ENCODE measurements around the gene PLEKHH2. TPM values are rescaled to one million over a fixed set of nuclear protein-coding genes. Genes with fewer than 3 reads are reported as not detected.
A peak's percentile ranks its signal among the peaks of the same experiment; 100 is the strongest.

PLEKHH2 gene
- total and polyA plus RNA-seq, 2 experiments from 2014 or later, result 1.1 to 2.2 TPM

DNA sequence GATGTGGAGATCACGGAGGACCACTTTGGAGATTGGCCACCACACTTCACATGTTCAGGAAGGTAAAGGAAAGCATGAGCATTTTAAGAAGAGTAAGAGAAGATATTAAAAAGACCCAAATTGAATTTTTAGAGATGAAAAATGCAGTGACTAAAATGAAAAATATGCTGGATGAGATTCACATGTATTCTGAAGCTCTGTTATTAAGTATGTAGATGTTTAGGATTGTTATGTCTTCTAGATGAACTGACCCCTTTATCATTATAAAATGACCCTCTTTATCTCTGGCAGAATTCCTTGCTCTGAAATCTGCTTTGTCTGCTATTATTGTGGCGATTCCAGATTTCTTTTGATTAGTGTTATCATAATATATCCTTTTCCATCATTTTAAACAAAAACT is 100.8 kb downstream of the PLEKHH2 start:
- Histone ChIP-seq H3K36me3 (ENCODE audit: low read depth) (no peaks in the 10 kb centered on the region), H3F3A (ENCODE audit: insufficient read depth) (peaks cover 22% of the 10 kb centered on the region), H3K79me2 (ENCODE audit: insufficient read depth) (no peaks in the 10 kb centered on the region), H3K27me3 (replicated peaks; ENCODE audit: insufficient read depth) (no peaks in the 10 kb centered on the region), H3K9me2 (ENCODE audit: insufficient read depth) (no peaks in the 10 kb centered on the region), H3K4me1 (ENCODE audit: insufficient read depth) (peaks cover 19% of the 10 kb centered on the region), H3K9ac (no peak overlapping the region), H4K20me1 (ENCODE audit: insufficient read depth) (no peaks in the 10 kb centered on the region), H3K27ac (peak overlapping the region; percentile 66), H3K4me2 (ENCODE audit: unreplicated experiment) (peak overlapping the region; percentile 41), H3K9me3 (ENCODE audit: low read depth) (no peaks in the 10 kb centered on the region), H3K4me3 (no peak overlapping the region), H2AFZ (peak overlapping the region; percentile 64)
- no peak for TF ChIP-seq EZH2phosphoT487 (IDR thresholded peaks at IDR 0.05; ENCODE audit: insufficient read depth, low read depth)
- TF ChIP-seq EZH2 (IDR thresholded peaks at IDR 0.05; ENCODE audit: insufficient read depth, poor library complexity, severe bottlenecking), result no peak
- in situ Hi-C loops (cut with MboI), result no loop called here
- no peak for DNase-seq
- 94 to 96% methylated on average over 2 of the region's 2 CpGs for WGBS, 2 experiments (ENCODE audit: low coverage in 1 of 2, low lambda C conversion rate in 2 of 2, missing lambda C conversion rate in 2 of 2)

DNA sequence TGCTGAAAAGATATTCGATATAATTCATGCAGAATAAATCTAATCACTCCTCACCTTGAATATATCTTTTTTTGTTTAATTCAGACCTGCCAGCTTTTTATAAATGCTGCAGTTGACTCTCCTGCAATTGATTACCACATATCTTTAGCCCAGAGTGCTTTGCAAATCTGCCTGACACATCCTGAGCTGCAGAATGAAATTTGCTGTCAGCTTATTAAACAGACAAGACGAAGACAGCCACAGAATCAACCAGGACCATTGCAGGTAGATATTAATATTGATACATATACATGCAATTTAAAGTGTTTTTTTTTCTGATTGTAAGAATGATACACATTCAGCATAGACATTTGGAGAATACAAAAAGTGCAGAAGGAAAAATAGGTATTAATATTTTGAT is 101.2 kb downstream of the PLEKHH2 start:
- H3K27ac ChIP-seq, result no peak overlapping the region
- H3K9me2 ChIP-seq (ENCODE audit: insufficient read depth), result no peaks in the 10 kb centered on the region
- in situ Hi-C loops (cut with MboI), result no loop called here
- H2AFZ ChIP-seq, result peak overlapping the region; percentile 64; the same call in 1 of the 2 replicates
- TF ChIP-seq EZH2 (IDR thresholded peaks at IDR 0.05; ENCODE audit: insufficient read depth, poor library complexity, severe bottlenecking), result no peak
- TF ChIP-seq EZH2phosphoT487 (IDR thresholded peaks at IDR 0.05; ENCODE audit: insufficient read depth, low read depth), result no peak
- no peaks in the 10 kb centered on the region for H3K79me2 ChIP-seq (ENCODE audit: insufficient read depth)
- no peak for DNase-seq
- H3K9ac ChIP-seq, result no peak overlapping the region
- H3K4me3 ChIP-seq, result no peak overlapping the region
- no peaks in the 10 kb centered on the region for H3K9me3 ChIP-seq (ENCODE audit: low read depth)
- no peaks in the 10 kb centered on the region for H3K36me3 ChIP-seq (ENCODE audit: low read depth)
- H3K27me3 ChIP-seq (replicated peaks; ENCODE audit: insufficient read depth), result no peaks in the 10 kb centered on the region
- no peaks in the 10 kb centered on the region for H4K20me1 ChIP-seq (ENCODE audit: insufficient read depth)
- H3K4me2 ChIP-seq (ENCODE audit: unreplicated experiment), result no peak overlapping the region
- peaks cover 22% of the 10 kb centered on the region for H3F3A ChIP-seq (ENCODE audit: insufficient read depth)
- 94% methylated on average over 2 of the region's 2 CpGs for whole genome bisulfite sequencing, 2 experiments (ENCODE audit: low coverage in 1 of 2, low lambda C conversion rate in 2 of 2, missing lambda C conversion rate in 2 of 2)
- H3K4me1 ChIP-seq (ENCODE audit: insufficient read depth), result peaks cover 19% of the 10 kb centered on the region

DNA sequence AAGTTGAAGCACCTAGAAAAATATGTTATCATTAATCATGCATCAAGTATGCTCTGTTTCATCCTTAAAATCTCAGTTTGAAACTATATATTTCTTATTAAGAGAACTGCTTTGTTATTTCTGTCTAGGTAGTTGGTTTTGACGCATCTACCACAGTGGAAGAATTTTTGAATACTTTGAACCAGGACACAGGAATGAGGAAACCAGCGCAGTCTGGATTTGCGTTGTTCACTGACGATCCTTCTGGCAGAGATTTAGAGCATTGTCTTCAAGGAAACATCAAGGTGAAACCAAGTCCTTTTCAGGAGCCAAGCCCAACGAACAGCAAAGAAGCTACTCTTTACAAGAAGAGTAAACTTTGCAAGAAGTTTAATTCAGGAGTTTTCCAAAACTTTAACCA is 106.6 kb downstream of the PLEKHH2 start:
- no peak overlapping the region for H3K9ac ChIP-seq
- H3K27me3 ChIP-seq (replicated peaks; ENCODE audit: insufficient read depth), result no peaks in the 10 kb centered on the region
- no peak for TF ChIP-seq EZH2phosphoT487 (IDR thresholded peaks at IDR 0.05; ENCODE audit: insufficient read depth, low read depth)
- TF ChIP-seq EZH2 (IDR thresholded peaks at IDR 0.05; ENCODE audit: insufficient read depth, poor library complexity, severe bottlenecking), result no peak
- in situ Hi-C loops (cut with MboI), result no loop called here
- no peak overlapping the region for H3K4me2 ChIP-seq (ENCODE audit: unreplicated experiment)
- no peaks in the 10 kb centered on the region for H4K20me1 ChIP-seq (ENCODE audit: insufficient read depth)
- no peak overlapping the region for H3K27ac ChIP-seq
- no peaks in the 10 kb centered on the region for H3K79me2 ChIP-seq (ENCODE audit: insufficient read depth)
- H3F3A ChIP-seq (ENCODE audit: insufficient read depth), result no peaks in the 10 kb centered on the region
- no peaks in the 10 kb centered on the region for H3K9me3 ChIP-seq (ENCODE audit: low read depth)
- 87 to 96% methylated on average over 5 of the region's 5 CpGs for WGBS, 2 experiments (ENCODE audit: low coverage in 1 of 2, low lambda C conversion rate in 2 of 2, missing lambda C conversion rate in 2 of 2)
- H3K9me2 ChIP-seq (ENCODE audit: insufficient read depth), result no peaks in the 10 kb centered on the region
- H3K4me3 ChIP-seq, result no peak overlapping the region
- DNase-seq, result no peak
- no peak overlapping the region for H2AFZ ChIP-seq
- H3K4me1 ChIP-seq (ENCODE audit: insufficient read depth), result peaks cover 12% of the 10 kb centered on the region
- H3K36me3 ChIP-seq (ENCODE audit: low read depth), result no peaks in the 10 kb centered on the region

DNA sequence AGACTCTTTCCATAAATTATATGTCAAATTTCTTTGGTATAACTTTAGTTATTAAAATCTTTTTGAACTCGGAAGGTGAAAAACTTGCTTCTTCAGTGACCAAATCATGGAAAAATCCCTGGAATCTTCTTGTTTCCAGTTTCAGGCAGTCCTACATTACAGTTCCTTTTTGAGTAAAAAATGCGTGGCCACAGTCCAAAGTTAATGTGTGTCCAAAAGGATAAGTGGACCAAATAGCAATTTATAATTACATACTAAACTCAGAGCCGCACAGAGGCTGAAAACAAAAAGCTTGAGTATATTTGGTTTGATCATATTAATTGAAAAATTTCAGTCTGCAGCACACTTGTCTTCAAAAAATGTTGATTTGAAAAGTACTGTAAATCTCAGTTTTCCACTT is 108.4 kb downstream of the PLEKHH2 start:
- Histone ChIP-seq H3F3A (ENCODE audit: insufficient read depth) (no peaks in the 10 kb centered on the region), H3K9me3 (ENCODE audit: low read depth) (no peaks in the 10 kb centered on the region), H3K27ac (no peak overlapping the region), H3K9ac (no peak overlapping the region), H3K9me2 (ENCODE audit: insufficient read depth) (no peaks in the 10 kb centered on the region), H3K4me3 (no peak overlapping the region), H3K79me2 (ENCODE audit: insufficient read depth) (no peaks in the 10 kb centered on the region), H3K4me1 (ENCODE audit: insufficient read depth) (peaks cover 12% of the 10 kb centered on the region), H3K27me3 (replicated peaks; ENCODE audit: insufficient read depth) (no peaks in the 10 kb centered on the region), H4K20me1 (ENCODE audit: insufficient read depth) (no peaks in the 10 kb centered on the region), H3K36me3 (ENCODE audit: low read depth) (no peaks in the 10 kb centered on the region), H3K4me2 (ENCODE audit: unreplicated experiment) (peak overlapping the region; percentile 11), H2AFZ (peak overlapping the region; percentile 9)
- in situ Hi-C loops (cut with MboI), result no loop called here
- WGBS, 2 experiments (ENCODE audit: low coverage in 1 of 2, low lambda C conversion rate in 2 of 2, missing lambda C conversion rate in 2 of 2), result 61 to 63% methylated on average over 3 of the region's 3 CpGs
- TF ChIP-seq EZH2 (IDR thresholded peaks at IDR 0.05; ENCODE audit: insufficient read depth, poor library complexity, severe bottlenecking) (no peak), EZH2phosphoT487 (IDR thresholded peaks at IDR 0.05; ENCODE audit: insufficient read depth, low read depth) (no peak)
- DNase-seq, result peak; percentile 52

DNA sequence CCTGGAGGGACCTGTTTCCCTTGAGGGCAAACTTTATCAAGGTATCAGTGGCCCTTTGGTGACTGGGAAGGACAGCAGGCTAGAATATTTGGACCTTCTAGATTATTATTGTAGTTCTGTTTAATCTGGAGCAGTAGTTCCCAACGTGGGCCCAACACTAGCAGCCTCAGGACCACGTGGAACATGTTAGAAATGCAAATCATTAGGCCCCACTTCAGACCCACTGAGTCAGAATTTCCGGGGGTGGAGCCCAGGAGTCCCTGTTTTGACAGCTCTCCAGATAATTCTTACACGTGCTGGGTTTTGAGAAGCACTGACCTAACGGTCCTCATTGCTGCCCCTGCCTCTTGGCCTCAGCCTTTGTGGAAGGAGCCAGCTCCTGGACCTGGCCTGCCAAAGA is 111.3 kb downstream of the PLEKHH2 start:
- DNase-seq, result no peak
- no peaks in the 10 kb centered on the region for H3K27me3 ChIP-seq (replicated peaks; ENCODE audit: insufficient read depth)
- H3K4me3 ChIP-seq, result no peak overlapping the region
- H4K20me1 ChIP-seq (ENCODE audit: insufficient read depth), result no peaks in the 10 kb centered on the region
- peaks cover 12% of the 10 kb centered on the region for H3K4me1 ChIP-seq (ENCODE audit: insufficient read depth)
- H2AFZ ChIP-seq, result no peak overlapping the region
- no peak overlapping the region for H3K4me2 ChIP-seq (ENCODE audit: unreplicated experiment)
- no peaks in the 10 kb centered on the region for H3F3A ChIP-seq (ENCODE audit: insufficient read depth)
- TF ChIP-seq EZH2 (IDR thresholded peaks at IDR 0.05; ENCODE audit: insufficient read depth, poor library complexity, severe bottlenecking) (no peak), EZH2phosphoT487 (IDR thresholded peaks at IDR 0.05; ENCODE audit: insufficient read depth, low read depth) (no peak)
- no peaks in the 10 kb centered on the region for H3K36me3 ChIP-seq (ENCODE audit: low read depth)
- no peaks in the 10 kb centered on the region for H3K79me2 ChIP-seq (ENCODE audit: insufficient read depth)
- H3K9me3 ChIP-seq (ENCODE audit: low read depth), result no peaks in the 10 kb centered on the region
- no peak overlapping the region for H3K9ac ChIP-seq
- 46 to 54% methylated on average over 5 of the region's 5 CpGs for WGBS, 2 experiments (ENCODE audit: low coverage in 1 of 2, low lambda C conversion rate in 2 of 2, missing lambda C conversion rate in 2 of 2)
- no peaks in the 10 kb centered on the region for H3K9me2 ChIP-seq (ENCODE audit: insufficient read depth)
- in situ Hi-C loops (cut with MboI), result no loop called here
- no peak overlapping the region for H3K27ac ChIP-seq
